ENCODE results near the gene UBTD1.

Gene UBTD1

GRCh38 chr10:97567891-97568290 is 69.2 kb downstream of the UBTD1 start:
- FAIRE-seq = no peak

DNA sequence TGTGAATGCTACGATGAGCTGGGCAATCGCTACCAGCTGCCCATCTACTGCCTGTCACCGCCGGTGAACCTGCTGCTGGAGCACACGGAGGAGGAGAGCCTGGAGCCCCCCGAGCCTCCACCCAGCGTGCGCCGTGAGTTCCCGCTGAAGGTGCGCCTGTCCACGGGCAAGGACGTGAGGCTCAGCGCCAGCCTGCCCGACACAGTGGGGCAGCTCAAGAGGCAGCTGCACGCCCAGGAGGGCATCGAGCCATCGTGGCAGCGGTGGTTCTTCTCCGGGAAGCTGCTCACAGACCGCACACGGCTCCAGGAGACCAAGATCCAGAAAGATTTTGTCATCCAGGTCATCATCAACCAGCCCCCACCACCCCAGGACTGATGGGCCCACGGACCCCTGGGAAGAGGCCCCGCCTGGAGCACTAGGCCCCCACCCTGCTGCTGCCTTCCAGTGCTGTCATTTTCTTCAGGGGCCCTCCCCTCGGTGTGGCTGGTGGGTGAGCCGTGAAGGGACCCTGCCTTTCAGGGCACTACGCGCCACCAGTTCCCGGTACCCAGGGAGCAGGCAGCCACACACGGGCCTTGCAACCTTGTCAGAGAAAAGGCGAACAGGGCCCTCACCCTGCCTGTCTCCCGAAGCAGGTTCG is 71.5 kb downstream of the UBTD1 start:
- no peak for FAIRE-seq

DNA sequence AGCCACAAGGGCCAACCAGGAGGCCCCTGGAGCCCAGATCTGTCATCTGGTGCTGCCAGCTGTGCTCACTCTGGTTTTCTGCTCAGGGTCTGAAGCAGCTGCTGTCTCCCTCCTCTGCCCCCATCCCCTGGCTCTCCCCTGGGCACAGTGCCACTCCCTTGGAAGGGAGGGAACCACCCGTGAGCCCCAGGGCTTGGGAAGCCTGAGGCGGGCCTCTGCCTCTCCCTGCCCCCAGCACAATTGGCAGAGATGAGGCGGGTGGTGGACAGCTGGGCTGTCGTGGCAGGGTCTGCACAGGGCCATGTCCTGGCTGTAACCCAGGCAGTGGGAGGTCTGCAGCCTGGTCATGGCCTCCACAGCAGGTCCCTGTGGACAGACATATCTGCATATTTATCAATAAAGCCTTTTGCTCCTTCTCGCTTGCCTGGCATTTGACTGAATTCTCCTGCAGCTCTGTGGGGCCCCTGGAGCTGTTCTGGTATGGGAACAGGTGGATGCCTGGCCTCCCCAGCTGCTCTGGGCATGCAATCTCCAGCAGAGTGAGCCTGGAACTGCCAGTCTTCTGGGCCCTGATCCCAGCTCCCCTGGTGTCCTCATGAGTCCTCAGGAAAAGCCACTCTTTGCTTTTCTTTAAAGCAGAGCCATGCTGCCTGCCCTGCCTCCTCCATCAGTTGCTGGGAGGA is 72.2 kb downstream of the UBTD1 start:
- no peak for FAIRE-seq

GRCh38 chr10:97571622-97572021 is 72.9 kb downstream of the UBTD1 start:
- FAIRE-seq = no peak

DNA sequence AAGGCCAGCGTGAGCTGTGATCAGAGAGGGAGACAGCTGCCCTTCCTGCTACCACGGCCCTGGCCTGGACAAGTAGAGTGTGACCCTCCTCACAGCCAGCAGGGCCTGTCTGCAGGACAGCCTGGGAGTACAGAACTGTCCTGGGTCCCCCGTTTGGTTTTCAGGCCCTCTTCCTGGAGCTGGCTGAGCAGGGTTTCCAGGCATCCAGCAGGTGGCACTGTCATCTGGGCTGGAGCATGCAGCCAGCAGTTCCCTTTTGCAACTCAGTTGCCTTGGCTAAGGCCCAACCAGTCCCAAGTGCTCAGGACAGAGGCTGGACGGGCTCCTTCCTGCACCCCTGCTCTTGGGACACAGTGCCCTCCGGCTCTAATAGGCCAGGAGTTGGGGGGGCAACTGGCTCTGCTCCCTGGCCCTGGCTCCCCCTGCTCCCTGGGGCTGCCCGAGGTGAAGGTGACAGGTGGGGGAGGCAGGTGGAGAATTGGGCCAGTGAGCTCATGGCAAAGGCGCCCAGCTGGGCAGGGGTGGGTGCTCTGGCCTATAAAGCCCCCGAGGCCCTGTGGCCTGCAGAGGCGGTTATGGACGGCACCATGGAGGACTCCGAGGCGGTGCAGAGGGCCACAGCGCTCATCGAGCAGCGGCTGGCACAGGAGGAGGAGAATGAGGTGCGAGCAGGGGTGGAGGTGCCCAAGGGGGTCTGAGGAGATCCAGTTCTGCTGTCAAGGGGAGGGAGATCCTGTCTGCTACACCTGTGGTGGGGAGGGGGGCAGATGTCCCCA is 73.7 kb downstream of the UBTD1 start, which contains the start of gene ANKRD2:
Gene ANKRD2, plus strand, starts transcription at position 566 of the 776 bp plus-strand sequence. Its CDS starts 10 bp downstream, at position 576.
- peak; percentile 15 for FAIRE-seq

GRCh38 chr10:97573021-97573420 is 74.3 kb downstream of the UBTD1 start:
- FAIRE-seq = no peak

DNA sequence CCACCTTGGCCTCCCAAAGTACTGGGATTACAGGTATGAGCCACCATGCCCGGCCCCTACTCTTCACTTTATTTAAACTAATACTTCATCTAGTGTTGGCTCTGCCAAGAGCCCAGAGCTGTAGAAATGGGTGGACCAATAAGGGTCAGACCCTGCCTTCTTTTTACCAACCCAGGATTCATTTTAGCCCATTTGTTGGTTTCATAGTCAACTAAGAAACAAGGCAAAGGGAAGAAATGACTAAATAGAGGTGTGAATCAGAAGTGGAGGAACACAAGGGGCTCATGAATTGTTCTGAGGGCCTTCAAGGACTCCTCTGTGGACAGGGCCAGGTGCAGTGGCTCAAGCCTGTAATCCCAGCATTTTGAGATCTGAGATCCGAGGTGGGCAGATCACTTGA is 74.9 kb downstream of the UBTD1 start:
- no peak for FAIRE-seq

GRCh38 chr10:97574374-97575126 is 75.8 kb downstream of the UBTD1 start:
- FAIRE-seq = peak; percentile 64

GRCh38 chr10:97575127-97575668 is 76.5 kb downstream of the UBTD1 start:
- FAIRE-seq = no peak

DNA sequence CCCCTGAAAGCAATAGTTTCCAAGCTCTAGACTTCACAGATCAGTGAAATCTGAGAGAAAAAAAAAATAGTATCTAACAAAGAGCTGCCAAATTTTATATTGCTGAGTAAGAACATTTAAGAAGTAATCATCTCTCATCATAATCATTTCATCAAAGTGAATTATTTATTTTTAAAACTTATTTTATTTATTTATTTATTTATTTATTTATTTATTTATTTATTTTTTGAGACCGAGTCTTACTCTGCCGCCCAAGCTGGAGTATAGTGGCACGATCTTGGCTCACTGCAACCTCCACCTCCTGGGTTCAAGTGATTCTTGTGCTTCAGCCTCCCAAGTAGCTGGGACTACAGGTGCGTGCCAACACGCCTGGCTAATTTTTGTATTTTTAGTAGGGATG is 77.8 kb downstream of the UBTD1 start:
- FAIRE-seq = peak; percentile 72

GRCh38 chr10:97577701-97578100 is 79.0 kb downstream of the UBTD1 start:
- FAIRE-seq = no peak

GRCh38 chr10:97578171-97578844 is 79.6 kb downstream of the UBTD1 start:
- no peak for FAIRE-seq

- FAIRE-seq = no peak
Measured at GRCh38 chr10:97580421-97581367, 82.0 kb downstream of the UBTD1 start.

GRCh38 chr10:97582169-97582568 is 83.4 kb downstream of the UBTD1 start:
- FAIRE-seq = no peak

GRCh38 chr10:97583476-97583875 is 84.8 kb downstream of the UBTD1 start:
- no peak for FAIRE-seq

DNA sequence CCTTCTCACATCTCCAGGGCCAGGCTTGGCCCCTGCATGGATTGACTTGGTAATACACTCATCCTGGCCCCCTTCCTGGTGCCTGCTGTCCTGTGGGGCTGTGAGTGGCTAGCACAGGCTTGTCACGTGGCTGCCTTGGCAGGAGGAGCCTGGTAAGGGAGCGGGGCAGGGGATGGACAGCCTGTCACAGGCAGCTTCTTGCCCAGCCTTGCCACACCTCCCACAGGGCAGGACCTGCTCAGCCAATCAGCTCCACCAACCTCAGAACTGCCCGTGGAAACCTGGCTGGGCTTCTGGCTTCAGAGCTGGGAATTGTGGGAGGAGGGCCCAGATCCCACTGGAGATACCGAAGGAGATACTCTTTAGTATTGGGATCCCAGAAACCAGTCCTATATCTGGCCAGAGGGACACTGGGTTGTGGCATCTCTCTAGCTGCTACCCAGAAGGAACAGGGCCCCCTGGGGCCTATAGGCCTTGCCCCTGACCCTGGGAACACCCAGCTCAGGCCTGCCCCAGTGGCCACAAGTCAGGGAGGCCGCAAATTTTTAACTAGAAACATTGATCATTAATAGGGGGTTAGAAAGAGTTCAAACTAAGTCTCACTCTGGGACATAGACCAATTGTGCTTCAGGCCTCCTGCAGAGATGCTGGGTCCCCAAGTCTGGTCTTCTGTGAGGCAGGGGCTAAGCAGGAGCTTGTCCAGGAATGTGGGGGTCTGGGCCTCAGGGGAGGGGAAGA is 85.5 kb downstream of the UBTD1 start, which contains the start of gene HOGA1:
Gene HOGA1, plus strand, starts transcription at position 330 of the 738 bp plus-strand sequence. Its CDS starts 315 bp downstream, at position 645.
- FAIRE-seq = no peak

DNA sequence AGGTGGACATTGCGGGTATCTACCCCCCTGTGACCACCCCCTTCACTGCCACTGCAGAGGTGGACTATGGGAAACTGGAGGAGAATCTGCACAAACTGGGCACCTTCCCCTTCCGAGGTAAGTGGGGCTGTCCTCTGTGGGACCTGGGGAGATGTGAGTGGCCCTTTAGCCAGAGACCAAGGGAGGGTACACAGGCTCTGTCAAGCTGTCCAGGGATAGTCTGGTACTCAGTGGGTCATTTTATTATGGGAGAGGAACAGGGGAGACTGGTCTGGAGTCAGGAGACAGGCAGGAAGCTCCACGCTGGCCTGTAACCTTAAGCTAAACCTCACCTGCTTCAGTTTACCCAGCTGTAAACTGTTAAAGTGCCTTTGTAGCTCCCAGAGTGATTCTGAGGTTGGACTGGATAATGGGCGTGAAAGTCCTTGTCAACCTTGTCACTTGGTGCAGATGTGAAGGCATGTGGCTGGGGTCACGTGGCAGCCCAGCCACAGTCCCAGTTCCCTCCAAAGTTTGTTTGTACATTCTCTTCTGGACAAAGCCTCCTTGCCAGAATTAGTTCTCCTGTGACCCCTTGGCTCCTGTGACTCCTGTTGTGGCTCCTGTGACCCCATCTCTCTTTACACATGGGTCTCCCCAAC is 86.2 kb downstream of the UBTD1 start:
- FAIRE-seq = no peak

DNA sequence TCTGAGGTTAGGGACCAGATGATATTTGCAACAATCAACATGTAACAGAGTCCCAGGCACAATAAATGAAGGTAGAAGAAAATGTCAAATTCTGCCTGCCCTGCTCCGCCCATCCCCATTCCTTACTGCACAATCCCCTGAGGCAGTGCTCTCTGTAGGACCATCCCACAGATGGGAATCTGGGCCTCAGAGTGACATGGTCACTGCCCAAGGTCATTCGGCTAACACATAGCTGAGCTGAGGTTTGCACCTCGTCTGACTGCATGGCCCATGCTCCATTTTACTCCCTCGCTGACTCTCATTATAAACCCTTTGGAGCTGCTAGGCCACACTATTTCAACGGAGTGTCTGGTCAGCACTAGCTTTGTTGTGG is 86.7 kb downstream of the UBTD1 start:
- FAIRE-seq = no peak

GRCh38 chr10:97587183-97587582 is 88.5 kb downstream of the UBTD1 start:
- no peak for FAIRE-seq

- no peak for FAIRE-seq
Measured at GRCh38 chr10:97589479-97589878, 90.8 kb downstream of the UBTD1 start, which contains the start of gene C10orf62. TSS of gene C10orf62 (plus strand) at chr10:97589721. CDS start at chr10:97589898, 177 bp downstream.

Data from G401.6 (cell line).